Ishikawa (cell line): ENCODE results near the gene FCN2.

ENCODE experiments used
- CEBPB ChIP-seq: IDR thresholded peaks from 2 replicates; pipeline ENCODE4 v1.6.1; 2012
- CREB1 ChIP-seq: IDR thresholded peaks from 2 replicates; pipeline ENCODE4 v1.6.1; 2012; ENCODE audit warnings: low read depth
- EGR1 ChIP-seq: IDR thresholded peaks from 2 replicates; pipeline ENCODE4 v1.6.1; 2012
- EP300 ChIP-seq: IDR thresholded peaks from 2 replicates; pipeline ENCODE4 v1.6.1; 2012; ENCODE audit warnings: borderline replicate concordance
- FOXM1 ChIP-seq: IDR thresholded peaks from 2 replicates; pipeline ENCODE4 v1.6.1; 2012; ENCODE audit warnings: low read depth, borderline replicate concordance
- MAX ChIP-seq: IDR thresholded peaks from 2 replicates; pipeline ENCODE4 v1.6.1; 2012
- NFIC ChIP-seq: IDR thresholded peaks from 2 replicates; pipeline ENCODE4 v1.6.1; 2012
- RAD21 ChIP-seq: IDR thresholded peaks from 2 replicates; pipeline ENCODE4 v1.6.1; 2012; ENCODE audit warnings: low read depth
- TAF1 ChIP-seq: IDR thresholded peaks from 2 replicates; pipeline ENCODE4 v1.6.1; 2012; ENCODE audit warnings: low read depth, mild to moderate bottlenecking
- TCF12 ChIP-seq: IDR thresholded peaks from 2 replicates; pipeline ENCODE4 v1.6.1; 2012; ENCODE audit warnings: low read depth
- TEAD4 ChIP-seq: IDR thresholded peaks from 2 replicates; pipeline ENCODE4 v1.6.1; 2012
- YY1 ChIP-seq: IDR thresholded peaks from 2 replicates; pipeline ENCODE4 v1.6.1; 2012; ENCODE audit warnings: low read depth
- ZBTB7A ChIP-seq: IDR thresholded peaks from 2 replicates; pipeline ENCODE4 v1.6.1; 2012; ENCODE audit warnings: low read depth
- TF ChIP-seq, protein P1 (sequence below): IDR thresholded peaks from 2 replicates; pipeline ENCODE4 v1.6.1; 2012
- TF ChIP-seq, protein P2 (sequence below): IDR thresholded peaks from 2 replicates; pipeline ENCODE4 v1.6.1; 2012; ENCODE audit warnings: low read depth, mild to moderate bottlenecking

Gene FCN2

GRCh38 chr9:134922932-134923240 is 42.3 kb downstream of the FCN2 start:
- no peak for TF ChIP-seq FOXM1
- no peak for TF ChIP-seq EP300
- no peak for TF ChIP-seq CREB1
- no peak for TF ChIP-seq TCF12
- no peak for TF ChIP-seq NFIC

- TF ChIP-seq RAD21: no peak
- TF ChIP-seq NFIC: no peak
- TF ChIP-seq EGR1: no peak
- TF ChIP-seq, protein P1, sequence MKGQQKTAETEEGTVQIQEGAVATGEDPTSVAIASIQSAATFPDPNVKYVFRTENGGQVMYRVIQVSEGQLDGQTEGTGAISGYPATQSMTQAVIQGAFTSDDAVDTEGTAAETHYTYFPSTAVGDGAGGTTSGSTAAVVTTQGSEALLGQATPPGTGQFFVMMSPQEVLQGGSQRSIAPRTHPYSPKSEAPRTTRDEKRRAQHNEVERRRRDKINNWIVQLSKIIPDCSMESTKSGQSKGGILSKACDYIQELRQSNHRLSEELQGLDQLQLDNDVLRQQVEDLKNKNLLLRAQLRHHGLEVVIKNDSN: no peak
Observed at GRCh38 chr9:134923466-134923865, 42.9 kb downstream of the FCN2 start.

GRCh38 chr9:134925011-134925511 is 44.5 kb downstream of the FCN2 start:
- TF ChIP-seq EP300 (no peak), CREB1 (no peak), CEBPB (no peak), TAF1 (no peak), MAX (no peak), NFIC (no peak), YY1 (no peak), ZBTB7A (no peak), FOXM1 (no peak), EGR1 (no peak), TCF12 (no peak)
- TF ChIP-seq, protein P2, sequence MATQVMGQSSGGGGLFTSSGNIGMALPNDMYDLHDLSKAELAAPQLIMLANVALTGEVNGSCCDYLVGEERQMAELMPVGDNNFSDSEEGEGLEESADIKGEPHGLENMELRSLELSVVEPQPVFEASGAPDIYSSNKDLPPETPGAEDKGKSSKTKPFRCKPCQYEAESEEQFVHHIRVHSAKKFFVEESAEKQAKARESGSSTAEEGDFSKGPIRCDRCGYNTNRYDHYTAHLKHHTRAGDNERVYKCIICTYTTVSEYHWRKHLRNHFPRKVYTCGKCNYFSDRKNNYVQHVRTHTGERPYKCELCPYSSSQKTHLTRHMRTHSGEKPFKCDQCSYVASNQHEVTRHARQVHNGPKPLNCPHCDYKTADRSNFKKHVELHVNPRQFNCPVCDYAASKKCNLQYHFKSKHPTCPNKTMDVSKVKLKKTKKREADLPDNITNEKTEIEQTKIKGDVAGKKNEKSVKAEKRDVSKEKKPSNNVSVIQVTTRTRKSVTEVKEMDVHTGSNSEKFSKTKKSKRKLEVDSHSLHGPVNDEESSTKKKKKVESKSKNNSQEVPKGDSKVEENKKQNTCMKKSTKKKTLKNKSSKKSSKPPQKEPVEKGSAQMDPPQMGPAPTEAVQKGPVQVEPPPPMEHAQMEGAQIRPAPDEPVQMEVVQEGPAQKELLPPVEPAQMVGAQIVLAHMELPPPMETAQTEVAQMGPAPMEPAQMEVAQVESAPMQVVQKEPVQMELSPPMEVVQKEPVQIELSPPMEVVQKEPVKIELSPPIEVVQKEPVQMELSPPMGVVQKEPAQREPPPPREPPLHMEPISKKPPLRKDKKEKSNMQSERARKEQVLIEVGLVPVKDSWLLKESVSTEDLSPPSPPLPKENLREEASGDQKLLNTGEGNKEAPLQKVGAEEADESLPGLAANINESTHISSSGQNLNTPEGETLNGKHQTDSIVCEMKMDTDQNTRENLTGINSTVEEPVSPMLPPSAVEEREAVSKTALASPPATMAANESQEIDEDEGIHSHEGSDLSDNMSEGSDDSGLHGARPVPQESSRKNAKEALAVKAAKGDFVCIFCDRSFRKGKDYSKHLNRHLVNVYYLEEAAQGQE: no peak
- TF ChIP-seq, protein P1: no peak

GRCh38 chr9:134928436-134929192 is 48.0 kb downstream of the FCN2 start:
- TF ChIP-seq YY1 (no peak), FOXM1 (no peak), CEBPB (no peak), RAD21 (no peak), ZBTB7A (no peak), CREB1 (no peak), EGR1 (no peak), NFIC (no peak), EP300 (no peak)
- TF ChIP-seq, protein P2: no peak

GRCh38 chr9:134929193-134930158 is 48.9 kb downstream of the FCN2 start:
- TF ChIP-seq YY1 (no peak), CREB1 (no peak), TCF12 (no peak), EGR1 (no peak), NFIC (no peak)

DNA sequence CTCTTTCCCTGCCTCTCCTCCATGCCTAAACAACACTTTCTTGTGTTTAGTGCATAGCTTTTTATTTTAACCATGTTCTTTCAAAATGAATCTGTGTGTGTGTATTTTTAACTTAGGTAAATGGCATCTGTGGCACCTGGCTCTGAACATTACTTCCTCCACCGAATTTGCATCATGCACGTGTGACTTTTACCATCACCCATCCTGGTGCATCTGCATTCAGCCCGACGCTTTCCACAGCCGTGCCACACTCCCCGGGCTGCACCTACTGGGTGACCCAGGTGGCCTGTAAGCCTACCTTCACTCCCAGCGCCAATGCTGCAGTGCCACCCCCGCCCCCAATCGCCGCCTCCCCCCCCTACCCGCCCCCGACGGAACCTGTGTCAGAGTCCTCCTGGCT is 49.8 kb downstream of the FCN2 start:
- TF ChIP-seq, protein P2: no peak
- TF ChIP-seq TEAD4: no peak
- TF ChIP-seq RAD21: no peak
- TF ChIP-seq EP300: no peak
- TF ChIP-seq, protein P1: no peak
- no peak for TF ChIP-seq TCF12
- no peak for TF ChIP-seq ZBTB7A
- TF ChIP-seq EGR1: no peak
- no peak for TF ChIP-seq CREB1
- TF ChIP-seq FOXM1: no peak
- no peak for TF ChIP-seq NFIC
- TF ChIP-seq MAX: no peak
- TF ChIP-seq YY1: no peak
- TF ChIP-seq CEBPB: no peak
- TF ChIP-seq TAF1: no peak
